DOHH2 (cell line): Measurements from ENCODE around the gene ATG9B.

Source experiments
- H3F3A ChIP-seq: fragments of 200-600 bp; sonication (generic), shearing (Covaris generic); 2 replicates; pipeline ENCODE4 v1.6.0; 2016; ENCODE audit warnings: antibody characterized with exemption, mild to moderate bottlenecking; ENCODE audit not compliant: control insufficient read depth, insufficient read depth
- H3K27ac ChIP-seq: fragments of 200-600 bp; sonication (generic); 2 replicates; pipeline ENCODE4 v1.5.1; 2014; ENCODE audit warnings: low read depth, mild to moderate bottlenecking, low read length, moderate library complexity
- H3K27me3 ChIP-seq: fragments of 200-600 bp; sonication (generic); 2 replicates; pipeline ENCODE4 v1.6.1; 2014; ENCODE audit warnings: mild to moderate bottlenecking, low read length, mixed read lengths; ENCODE audit not compliant: control insufficient read depth
- H3K36me3 ChIP-seq: fragments of 200-600 bp; sonication (generic); 2 replicates; pipeline ENCODE4 v1.6.1; 2014; ENCODE audit warnings: mild to moderate bottlenecking, low read length, moderate library complexity, mixed read lengths; ENCODE audit not compliant: control insufficient read depth
- H3K4me1 ChIP-seq: fragments of 200-600 bp; sonication (generic); 2 replicates; pipeline ENCODE4 v1.6.1; 2014; ENCODE audit warnings: mild to moderate bottlenecking, low read length, mixed read lengths; ENCODE audit not compliant: control insufficient read depth
- H3K4me2 ChIP-seq: fragments of 200-600 bp; sonication (generic); 2 replicates; pipeline ENCODE4 v1.6.0; 2014; ENCODE audit warnings: mild to moderate bottlenecking, low read length, moderate library complexity
- H3K4me3 ChIP-seq: fragments of 200-600 bp; sonication (generic); 2 replicates; pipeline ENCODE4 v1.5.1; 2014; ENCODE audit warnings: mild to moderate bottlenecking, low read length, mixed read lengths
- H3K79me2 ChIP-seq: fragments of 200-600 bp; sonication (generic); 2 replicates; pipeline ENCODE4 v1.6.1; 2014; ENCODE audit warnings: mild to moderate bottlenecking, low read length, mixed read lengths; ENCODE audit not compliant: control insufficient read depth
- H3K9me2 ChIP-seq: fragments of 200-600 bp; sonication (generic); replicated peaks from 2 replicates; pipeline ENCODE4 v1.6.1; 2014; ENCODE audit warnings: mild to moderate bottlenecking, low read length, mixed read lengths; ENCODE audit not compliant: control insufficient read depth
- H3K9me3 ChIP-seq: fragments of 200-600 bp; sonication (generic); 2 replicates; pipeline ENCODE4 v1.6.1; 2014; ENCODE audit warnings: antibody characterized with exemption, low read length, mixed read lengths; ENCODE audit not compliant: control insufficient read depth, insufficient read depth
- H4K20me1 ChIP-seq: fragments of 200-600 bp; sonication (generic); 2 replicates; pipeline ENCODE4 v1.6.0; 2014; ENCODE audit warnings: low read depth, mild to moderate bottlenecking, antibody characterized with exemption, low read length, moderate library complexity; ENCODE audit not compliant: control insufficient read depth, insufficient read depth
- CTCF ChIP-seq: fragments of 200-600 bp; sonication (generic); IDR thresholded peaks from one replicate; pipeline ENCODE4 v1.5.1; 2014; ENCODE audit warnings: antibody characterized with exemption, mild to moderate bottlenecking, low read depth, low read length; ENCODE audit not compliant: poor library complexity, severe bottlenecking
- EZH2phosphoT487 ChIP-seq: fragments of 200-600 bp; sonication (generic); IDR thresholded peaks from 2 replicates; pipeline ENCODE4 v1.6.1; 2017; ENCODE audit warnings: borderline replicate concordance, mild to moderate bottlenecking, antibody characterized with exemption, low read length, moderate library complexity, mixed read lengths

ATG9B gene

GRCh38 chr7:151010307-151011096 is 13.8 kb downstream of the ATG9B start:
- peaks cover 6% of the 10 kb centered on the region; the same call in 1 of the 2 replicates for H3F3A ChIP-seq
- peaks cover 43% of the 10 kb centered on the region for H3K4me1 ChIP-seq
- H3K9me3 ChIP-seq = no peaks in the 10 kb centered on the region
- H3K4me2 ChIP-seq = no peak overlapping the region
- no peaks in the 10 kb centered on the region for H3K79me2 ChIP-seq
- H3K27me3 ChIP-seq = no peaks in the 10 kb centered on the region
- H3K4me3 ChIP-seq = no peak overlapping the region
- no peak overlapping the region for H3K27ac ChIP-seq
- H4K20me1 ChIP-seq = no peaks in the 10 kb centered on the region
- H3K9me2 ChIP-seq = no peaks in the 10 kb centered on the region
- H3K36me3 ChIP-seq = no peaks in the 10 kb centered on the region
- TF ChIP-seq EZH2phosphoT487 (no peak), CTCF (no peak)

DNA sequence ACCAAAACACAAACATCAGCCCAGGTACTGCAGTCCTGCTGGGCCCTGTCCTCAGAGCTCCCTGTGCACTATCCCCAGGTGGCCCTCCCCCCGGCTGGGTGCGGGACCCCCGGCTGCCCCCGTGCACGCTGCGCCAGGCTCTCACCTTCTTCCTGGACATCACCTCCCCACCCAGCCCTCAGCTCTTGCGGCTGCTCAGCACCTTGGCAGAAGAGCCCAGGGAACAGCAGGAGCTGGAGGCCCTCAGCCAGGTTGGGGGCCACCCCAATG is 14.3 kb downstream of the ATG9B start:
- TF ChIP-seq CTCF (no peak), EZH2phosphoT487 (no peak)
- Histone ChIP-seq H3K4me1 (peaks cover 38% of the 10 kb centered on the region), H3K4me2 (no peak overlapping the region), H3K4me3 (no peak overlapping the region), H3K27me3 (no peaks in the 10 kb centered on the region), H4K20me1 (no peaks in the 10 kb centered on the region), H3K79me2 (no peaks in the 10 kb centered on the region), H3K9me2 (no peaks in the 10 kb centered on the region), H3F3A (peaks cover 6% of the 10 kb centered on the region; the same call in 1 of the 2 replicates), H3K9me3 (no peaks in the 10 kb centered on the region), H3K27ac (no peak overlapping the region), H3K36me3 (no peaks in the 10 kb centered on the region)

DNA sequence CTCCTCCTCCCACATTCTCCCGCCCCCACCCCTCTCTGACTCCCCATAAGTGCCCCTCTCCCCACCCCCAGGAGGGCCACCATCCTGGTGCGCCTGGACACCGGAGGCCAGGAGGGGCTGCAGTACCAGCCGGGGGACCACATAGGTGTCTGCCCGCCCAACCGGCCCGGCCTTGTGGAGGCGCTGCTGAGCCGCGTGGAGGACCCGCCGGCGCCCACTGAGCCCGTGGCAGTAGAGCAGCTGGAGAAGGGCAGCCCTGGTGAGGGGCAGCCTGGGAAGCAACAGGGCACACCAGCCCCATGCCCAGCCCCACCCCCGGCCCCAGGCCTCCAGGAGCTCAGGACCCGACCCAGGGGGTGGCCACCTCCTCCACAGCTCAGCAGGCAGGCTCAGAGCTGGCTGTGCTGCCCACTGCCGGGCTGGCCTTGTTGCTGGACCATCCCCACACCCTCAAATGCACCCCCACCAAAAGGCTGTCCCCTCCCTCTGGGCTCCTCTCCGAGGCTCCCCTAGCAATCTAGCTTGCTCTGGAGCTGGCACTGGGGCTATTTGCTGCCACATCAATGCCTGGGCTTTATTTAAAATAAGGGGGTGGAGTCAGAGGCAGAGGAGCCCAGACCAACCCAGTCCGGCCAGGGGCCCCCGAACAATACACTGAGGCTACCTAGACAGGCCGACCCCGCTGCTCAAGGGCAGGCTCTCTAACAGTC is 14.8 kb downstream of the ATG9B start:
- no peaks in the 10 kb centered on the region for H3K9me3 ChIP-seq
- H3K9me2 ChIP-seq = no peaks in the 10 kb centered on the region
- H3K4me3 ChIP-seq = peak overlapping the region; percentile 88
- H3K27me3 ChIP-seq = no peaks in the 10 kb centered on the region
- no peaks in the 10 kb centered on the region for H4K20me1 ChIP-seq
- no peak overlapping the region for H3K27ac ChIP-seq
- peak overlapping the region; percentile 87 for H3K4me2 ChIP-seq
- no peaks in the 10 kb centered on the region for H3K36me3 ChIP-seq
- H3K79me2 ChIP-seq = no peaks in the 10 kb centered on the region
- TF ChIP-seq EZH2phosphoT487 (no peak), CTCF (no peak)
- peaks cover 6% of the 10 kb centered on the region; the same call in 1 of the 2 replicates for H3F3A ChIP-seq
- H3K4me1 ChIP-seq = peaks cover 33% of the 10 kb centered on the region
